ENCODE data around the gene RASSF4.
A peak's percentile ranks its signal among the peaks of the same experiment; 100 is the strongest.

RASSF4 gene

DNA sequence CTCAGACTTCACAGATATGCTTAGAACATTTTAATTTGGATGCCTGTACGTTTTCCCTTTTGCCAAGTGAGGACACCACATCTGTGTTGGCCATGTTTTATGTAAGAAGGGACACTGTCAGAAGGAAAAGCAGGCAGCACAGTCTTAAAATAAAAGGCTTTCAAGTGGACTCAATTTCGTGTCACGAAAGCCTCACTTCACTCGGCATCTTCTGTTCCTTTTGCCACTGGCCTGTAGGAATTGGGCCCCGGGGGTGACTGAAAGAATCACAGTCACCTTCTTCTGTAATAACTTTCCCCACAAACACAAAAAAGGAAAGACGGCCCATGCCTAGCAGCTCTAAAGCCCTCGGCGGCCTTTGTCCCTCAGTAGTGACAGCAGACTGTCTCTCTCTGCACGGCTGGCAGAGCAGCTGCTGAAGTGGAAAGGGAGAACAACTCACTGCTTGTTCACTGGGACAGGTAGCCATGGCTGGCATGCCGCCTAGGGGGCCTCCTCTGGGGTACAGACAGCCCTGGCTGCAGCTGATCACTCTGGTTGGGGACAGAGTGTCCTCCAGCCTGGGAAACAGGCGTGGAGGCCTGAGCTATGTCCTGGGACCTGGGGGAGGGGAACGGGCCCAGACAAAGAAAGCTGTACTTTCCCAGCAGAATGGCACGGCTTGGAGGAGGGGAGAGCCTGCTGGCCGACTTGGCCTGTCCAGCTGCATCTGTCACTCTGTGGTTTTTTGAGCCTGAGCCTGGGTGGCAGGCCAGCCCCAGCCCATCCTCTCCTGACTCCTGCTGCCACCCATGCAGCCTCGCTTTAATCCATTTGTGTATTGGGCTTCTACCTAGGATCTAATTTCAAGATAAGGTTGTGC lies 4.4 kb downstream of the RASSF4 start:
- DNase-seq = no peak

DNA sequence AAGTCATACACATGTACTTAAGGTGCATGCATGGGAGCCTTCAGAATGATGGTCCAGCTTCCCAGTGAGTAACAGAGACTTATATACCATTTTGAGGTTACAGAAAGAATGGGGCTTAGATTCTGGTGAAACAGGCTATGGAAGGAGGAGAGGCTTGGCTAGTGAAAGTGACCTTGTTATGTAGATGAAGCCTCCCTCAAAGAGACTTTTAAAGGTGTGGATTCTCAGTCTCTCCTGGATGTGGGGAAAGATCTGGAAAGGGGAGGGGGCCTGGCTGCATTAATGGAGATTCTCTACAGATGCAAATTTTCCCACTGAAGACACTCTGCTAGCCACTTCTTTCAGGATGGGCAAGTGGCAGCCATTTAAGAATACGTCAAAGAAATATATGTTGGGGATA lies 5.5 kb downstream of the RASSF4 start:
- DNase-seq = no peak

DNA sequence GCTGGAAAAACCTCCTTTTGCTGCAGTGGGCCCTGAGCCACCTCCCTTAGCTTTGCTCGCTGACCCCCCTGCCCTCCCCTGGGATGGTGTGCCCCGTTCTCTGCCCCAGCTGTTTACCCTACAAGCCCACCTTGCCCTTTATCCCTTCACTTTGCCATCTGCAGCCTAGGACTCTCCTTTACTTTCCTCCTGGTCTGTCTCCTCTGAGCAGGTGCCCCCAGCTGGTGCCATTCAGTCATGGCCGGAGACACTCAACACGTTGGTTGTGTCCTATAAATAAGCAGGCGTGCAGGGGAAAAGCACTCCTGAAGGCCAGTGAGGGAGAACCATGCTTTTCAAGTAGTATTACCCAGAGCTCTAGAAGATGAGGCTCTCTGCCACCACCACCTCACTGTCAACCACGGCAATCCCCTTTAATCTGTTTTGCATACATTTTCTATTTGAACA lies 6.1 kb downstream of the RASSF4 start:
- DNase-seq = no peak

DNA sequence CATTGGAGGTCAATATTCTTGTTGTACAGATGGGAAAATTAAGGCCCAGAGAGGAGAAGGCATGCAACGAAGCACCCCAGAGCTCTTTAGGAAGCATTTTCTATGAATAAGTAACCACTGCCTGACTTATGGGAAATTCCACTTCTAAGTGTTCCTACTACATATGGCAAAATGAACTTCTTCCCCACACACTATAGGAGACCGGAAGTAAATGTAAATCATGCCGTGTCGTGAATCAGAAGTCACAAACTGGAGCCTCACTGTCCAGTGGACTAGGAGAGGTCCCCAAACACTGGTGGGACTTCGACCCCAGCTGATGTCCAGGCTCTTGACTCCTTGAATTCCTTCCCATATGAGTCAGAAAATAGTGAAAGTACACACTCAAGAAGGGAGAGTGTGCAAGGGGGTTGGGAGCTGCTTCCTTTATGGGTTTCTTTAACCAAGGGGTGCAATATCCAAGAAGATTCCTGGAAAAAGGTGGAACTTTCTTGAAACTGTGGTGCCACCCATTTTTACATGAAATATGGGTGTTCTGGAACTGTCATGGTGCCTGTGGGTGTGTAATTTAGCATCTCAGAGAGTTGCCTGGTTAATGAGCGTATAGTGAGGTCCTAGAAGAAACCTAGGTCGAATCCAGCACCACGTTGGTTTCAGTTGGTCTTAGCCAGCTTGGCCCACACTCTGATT lies 6.7 kb downstream of the RASSF4 start:
- peak; percentile 16 for DNase-seq

DNA sequence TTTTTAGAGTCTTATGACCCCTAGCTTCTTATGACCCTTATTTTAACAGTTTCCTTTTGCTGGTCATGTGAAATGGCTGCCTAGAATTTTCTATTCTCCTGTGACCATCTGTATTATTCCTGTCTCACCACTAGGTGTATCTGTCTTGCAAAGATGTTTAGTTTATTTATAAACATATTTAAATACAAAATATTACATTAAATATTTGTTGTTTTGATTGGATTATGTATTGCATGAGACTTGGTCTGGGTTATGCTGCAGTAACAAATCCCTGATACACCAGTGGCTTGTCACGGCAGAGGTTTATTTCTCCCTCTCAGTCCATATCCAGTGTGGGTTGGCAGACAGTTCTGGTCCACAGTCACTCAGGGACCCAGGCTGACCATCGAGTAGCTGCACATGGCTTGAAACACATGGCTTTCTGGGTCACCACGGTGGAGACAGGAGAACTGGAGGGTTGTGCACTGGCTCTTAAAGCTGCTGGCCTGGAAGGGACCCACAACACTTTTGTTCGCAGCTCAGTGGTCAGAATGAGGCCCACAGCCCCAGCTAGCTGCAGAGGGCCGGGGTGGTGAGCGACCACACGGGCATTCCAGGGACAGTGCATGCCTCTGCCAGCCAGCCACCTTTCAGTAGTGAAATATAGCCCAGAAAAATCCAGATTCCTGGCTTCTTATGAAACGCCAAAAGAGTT lies 7.4 kb downstream of the RASSF4 start:
- DNase-seq = no peak

DNA sequence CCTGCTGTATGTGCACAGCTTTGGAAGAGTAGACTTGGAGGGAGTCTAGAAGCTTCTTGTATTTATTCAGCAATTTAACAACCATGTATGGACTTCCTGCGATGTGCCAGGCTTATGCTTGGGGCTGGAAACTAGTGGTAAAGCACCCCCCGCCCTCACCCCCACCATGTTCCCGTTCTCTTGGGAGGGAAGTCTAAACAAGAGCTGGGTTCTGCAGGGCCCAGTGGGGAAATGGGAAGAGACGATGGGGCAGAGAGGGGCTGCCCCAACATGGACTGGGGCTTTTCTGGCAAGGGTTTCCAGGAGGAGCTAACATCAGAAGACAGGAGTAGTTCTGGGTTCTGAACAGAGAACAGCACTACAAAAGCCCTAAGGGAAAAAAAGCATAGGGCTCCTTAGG lies 8.0 kb downstream of the RASSF4 start:
- DNase-seq = no peak

DNA sequence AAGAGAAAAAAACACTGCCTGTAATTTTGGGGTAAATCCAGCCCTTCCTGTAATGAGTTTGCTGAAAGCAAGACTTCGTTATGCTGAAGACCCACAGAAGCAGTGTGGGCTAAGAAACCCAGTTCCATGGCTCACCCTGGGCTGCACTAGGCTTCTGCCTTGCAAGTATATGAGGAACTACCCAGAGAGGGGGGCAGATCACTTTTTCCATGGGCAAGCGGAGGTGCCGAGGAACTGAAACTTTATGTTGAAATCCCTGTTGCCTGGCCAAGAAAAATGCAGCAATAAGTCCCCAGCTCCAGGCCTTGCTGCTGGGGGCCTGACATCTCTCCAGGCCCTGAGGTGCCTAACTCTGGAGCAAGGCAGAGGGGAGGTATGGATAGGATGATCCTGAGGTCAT lies 8.5 kb downstream of the RASSF4 start:
- no peak for DNase-seq

DNA sequence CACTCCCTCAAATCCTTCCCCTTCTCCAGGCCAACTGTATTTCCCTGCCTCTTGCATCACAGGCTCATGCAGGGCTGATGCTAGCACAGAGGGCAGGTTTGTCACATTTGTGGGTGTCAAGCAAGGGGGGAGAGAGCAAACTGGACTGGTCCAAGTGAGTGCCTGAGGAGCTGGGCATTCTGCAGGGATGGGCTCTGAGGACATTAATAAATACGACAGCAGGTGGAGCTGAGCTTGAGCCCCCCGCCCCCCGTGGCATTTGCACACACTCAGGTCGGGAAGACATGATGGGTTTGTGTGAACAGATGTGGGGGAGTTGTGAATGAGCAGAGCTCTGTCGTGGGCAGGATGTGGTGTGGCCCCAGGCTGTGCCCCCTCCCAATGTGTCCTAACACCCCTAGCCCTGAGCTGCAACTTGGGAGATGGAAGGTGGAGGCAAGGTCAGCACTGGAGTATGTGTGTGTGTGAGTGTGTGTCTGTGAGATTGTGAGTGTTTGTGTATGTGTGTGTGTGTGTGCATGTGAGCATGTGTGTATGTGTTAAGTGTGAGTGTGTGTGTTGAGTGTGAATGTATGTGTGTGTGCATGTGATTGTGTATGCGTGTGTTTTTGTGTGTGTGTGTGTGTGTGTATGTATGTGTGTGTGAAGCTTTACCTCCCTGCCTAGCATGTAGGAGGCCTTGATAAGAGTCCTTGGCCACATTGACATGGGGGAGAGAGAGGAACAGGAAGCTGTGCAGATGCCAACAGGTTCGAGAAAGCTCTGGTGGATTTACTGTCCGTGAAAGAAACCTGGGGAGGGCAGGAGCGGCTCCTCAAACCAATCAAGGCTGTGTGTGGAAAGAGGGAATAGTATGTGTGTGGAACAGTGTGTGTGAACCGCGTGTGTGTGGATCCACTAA lies 9.1 kb downstream of the RASSF4 start:
- DNase-seq = no peak

DNA sequence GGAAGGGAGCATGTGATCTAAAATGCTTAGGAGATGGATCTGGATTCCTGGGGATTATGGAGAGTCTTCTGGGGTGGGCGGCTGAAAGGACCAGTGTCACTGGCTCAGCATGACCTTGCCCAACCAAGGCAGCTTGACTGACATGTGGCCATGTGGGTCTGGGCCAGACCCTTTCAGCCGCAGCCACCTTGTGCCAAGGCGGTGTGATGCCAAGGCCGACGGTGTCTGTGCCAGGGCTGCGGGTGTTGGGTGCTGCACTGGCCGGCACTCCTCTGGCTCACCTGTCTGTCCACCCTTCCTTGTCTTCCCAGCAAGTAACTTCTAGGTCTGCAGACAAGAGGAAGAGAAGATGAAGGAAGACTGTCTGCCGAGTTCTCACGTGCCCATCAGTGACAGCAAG lies 10.3 kb downstream of the RASSF4 start:
- DNase-seq = no peak

DNA sequence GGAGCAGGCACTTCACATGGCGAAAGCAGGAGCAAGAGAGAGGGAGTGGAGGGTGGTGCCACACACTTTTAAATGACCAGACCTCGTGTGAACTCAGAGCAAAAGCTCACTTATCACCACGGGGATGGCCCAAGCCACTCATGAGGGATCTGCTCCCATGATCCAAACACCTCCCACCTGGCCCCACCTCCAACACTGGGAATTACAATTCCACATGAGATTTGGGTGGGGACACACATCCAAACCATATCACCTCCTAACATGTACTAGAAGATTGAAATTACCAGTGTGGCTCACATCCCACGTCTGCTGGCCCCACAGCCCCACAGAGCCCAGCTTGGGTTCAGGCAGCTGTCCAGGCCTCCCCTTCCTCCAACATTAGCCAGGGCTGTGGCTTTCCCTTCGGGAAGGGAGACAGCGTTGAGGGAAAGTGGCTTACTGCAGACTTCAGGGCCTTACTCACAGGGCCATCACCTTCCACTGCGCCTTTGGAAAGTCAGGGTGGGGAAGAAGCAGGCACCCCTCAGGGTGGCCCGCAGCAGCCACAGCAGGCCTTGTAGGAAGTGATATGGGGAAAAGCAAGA lies 11.3 kb downstream of the RASSF4 start:
- DNase-seq = no peak

DNA sequence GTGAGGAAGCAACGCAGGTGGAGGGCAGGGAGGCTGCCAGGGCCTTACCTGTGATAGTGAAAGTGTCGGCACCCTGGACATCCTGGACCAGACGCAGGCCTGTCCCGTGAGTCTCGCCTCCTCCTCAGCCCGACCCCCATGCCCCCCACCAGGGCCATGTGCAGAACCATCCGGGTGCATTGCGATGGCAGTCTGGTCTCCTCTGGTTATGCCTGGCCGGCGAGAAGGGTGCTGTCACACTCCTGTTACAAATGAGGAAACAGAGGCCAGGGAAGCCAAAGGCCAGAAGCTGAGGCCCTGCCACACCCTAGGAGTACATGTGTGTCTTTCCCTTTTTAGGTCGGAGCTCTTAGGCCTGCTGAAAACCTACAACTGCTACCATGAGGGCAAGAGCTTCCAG lies 11.8 kb downstream of the RASSF4 start:
- no peak for DNase-seq

DNA sequence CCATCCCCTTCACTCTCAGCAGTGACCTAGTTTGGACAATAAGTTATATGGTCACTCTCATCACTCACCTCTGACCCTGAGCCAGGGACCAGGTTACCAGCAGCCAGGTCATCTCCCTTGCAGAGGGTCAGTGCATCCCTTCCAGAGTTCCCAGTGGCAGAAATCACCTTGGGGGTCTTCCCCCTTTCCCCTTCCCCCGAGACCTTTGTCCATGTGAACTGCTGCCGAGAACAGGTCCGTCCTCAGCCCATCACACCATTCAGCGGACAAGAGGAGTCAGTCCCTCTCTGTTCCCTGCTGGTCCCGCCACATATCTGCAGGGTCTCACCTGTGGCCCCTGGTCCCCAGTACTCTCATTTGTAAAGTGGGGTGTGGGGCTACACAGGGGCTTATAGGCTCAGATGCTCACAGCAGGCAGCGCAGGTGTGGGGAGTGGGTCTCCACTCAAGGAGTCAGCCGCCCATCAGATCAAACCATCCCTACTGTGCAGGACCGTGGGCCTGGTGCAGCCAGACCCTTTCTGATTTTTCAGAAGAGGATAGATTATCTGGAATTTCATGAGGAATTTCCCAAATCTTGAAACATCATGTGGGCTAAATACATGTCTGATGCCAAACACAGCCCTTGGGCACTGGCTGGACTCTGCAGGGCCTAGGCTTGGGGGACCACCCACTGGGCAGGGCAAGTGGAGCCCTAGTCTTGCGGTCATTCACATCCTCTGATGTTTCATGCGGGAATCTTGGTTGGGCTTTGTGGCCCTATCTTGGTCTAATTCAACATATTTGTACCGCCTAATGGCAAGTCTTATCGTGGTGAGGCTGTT lies 12.5 kb downstream of the RASSF4 start:
- no peak for DNase-seq

DNA sequence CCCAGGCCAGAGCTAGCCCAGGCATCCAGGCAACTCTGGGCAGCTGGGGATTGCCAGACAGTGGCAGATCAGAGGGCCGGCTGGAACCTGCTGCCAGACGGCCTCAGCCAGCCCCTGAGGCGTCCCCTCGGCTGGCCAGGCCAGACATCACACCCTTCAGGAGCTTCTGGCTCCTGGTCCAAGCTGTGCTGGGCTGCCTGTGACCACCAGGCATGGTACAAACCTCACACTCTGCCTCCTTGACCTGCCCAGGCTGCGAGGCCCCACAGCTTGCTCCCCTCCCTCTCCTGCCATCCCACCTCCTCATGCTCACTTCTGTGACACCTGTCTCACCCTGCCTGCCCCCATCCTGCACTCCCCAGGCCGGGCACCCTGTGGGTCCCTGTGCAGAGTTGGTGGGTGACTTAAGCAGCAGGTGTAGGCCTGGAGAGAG lies 13.3 kb downstream of the RASSF4 start:
- no peak for DNase-seq

DNA sequence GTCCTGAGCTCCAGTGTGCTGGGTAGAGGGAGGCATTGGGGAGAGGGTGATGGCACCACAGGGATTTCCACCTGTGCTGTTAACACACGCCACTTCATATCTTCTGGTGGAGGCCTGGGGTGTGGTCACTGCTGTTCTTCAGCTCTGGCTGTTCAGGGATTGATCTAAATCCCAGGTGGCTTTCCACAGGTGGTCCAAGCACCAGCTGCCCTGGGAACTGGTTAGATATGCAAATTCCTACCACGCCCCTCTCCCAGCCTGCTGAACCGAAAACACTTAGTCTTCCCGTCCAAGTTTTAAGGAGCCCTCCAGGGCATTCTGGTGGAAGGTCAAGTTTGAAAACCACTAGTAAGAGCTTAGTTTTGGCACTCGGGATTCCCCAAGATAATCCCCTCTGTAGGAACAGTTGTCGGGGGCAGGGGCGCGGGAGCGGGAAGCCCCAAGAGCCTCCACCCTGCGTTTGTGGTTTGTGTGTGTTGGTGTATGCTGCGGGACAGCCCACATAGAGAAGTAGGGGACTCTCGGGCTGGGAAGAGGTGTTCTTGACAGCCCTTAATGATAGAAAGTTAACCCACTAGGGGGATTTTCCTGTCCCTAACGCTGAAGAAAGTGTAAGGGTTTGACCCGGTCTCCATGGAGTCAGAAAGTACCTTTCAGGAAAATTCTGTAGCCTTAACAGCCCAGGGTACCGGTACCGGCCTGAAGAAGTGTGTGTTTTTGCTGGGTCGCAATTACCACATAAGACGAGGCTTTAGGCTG lies 13.9 kb downstream of the RASSF4 start:
- no peak for DNase-seq

DNA sequence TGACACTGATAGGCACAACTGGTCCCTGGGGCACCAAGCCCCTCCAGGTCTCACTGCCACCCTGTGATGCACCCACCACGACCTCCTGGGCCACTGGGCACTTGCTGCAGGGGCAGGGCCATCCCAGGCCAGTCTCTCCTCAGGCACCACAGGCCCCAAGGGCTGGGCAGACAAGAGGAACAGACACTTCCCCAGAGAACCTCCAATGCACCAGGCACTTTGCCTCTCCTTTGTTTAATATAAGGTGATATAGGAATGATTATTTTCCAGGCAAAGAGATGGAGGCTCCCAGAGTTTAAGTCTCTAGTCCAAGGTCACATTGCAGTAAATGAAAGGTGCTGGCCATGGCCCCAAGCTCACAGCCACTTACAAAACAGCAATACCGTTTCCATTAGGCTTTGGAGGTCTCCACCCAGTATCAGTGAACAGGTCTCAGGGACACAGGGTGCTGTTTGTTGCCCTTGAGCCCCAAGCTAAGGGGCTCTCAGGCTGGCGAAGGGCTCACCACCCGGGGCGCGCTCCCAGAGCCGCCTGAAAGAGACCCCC lies 14.6 kb downstream of the RASSF4 start:
- no peak for DNase-seq

DNA sequence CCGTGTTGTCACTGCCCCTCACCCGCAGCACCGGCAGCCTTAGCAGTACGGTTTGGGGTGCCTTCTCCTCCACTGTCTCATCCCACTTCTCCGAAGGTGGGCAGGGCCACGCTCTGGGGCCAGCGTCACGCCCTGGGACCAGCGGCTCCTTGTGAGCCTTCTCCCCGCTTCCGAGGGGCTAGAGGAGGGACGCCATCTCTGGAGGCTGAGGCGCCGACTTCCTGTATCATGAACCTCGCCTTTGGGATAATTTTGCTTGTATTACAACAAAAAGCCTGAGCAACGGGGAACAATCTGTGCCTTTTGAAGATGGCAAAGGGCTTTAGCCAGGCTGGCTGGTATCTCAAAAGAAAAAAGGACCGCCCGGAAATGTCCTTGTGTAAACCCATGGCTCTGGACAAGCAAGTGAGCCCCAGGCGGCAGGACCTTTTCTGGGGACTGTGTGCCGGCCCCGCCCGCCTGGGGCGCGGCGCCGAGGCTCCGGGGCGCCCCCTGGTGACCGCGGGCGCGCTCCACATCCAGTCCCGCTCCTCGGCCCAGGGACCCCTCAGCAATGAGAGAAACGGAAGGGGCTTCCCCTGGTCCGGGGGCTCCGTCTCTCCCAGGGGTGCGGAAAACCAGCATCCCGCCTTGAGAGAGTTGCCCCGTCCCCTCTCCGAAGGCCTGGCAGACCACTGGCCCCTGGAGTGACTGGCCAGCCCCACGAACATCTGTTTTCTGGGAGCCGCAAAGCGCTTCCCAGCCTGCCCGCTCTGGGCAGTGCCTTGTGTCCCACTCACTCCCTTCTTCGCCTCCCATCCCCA lies 15.2 kb downstream of the RASSF4 start:
- peak; percentile 71 for DNase-seq

DNA sequence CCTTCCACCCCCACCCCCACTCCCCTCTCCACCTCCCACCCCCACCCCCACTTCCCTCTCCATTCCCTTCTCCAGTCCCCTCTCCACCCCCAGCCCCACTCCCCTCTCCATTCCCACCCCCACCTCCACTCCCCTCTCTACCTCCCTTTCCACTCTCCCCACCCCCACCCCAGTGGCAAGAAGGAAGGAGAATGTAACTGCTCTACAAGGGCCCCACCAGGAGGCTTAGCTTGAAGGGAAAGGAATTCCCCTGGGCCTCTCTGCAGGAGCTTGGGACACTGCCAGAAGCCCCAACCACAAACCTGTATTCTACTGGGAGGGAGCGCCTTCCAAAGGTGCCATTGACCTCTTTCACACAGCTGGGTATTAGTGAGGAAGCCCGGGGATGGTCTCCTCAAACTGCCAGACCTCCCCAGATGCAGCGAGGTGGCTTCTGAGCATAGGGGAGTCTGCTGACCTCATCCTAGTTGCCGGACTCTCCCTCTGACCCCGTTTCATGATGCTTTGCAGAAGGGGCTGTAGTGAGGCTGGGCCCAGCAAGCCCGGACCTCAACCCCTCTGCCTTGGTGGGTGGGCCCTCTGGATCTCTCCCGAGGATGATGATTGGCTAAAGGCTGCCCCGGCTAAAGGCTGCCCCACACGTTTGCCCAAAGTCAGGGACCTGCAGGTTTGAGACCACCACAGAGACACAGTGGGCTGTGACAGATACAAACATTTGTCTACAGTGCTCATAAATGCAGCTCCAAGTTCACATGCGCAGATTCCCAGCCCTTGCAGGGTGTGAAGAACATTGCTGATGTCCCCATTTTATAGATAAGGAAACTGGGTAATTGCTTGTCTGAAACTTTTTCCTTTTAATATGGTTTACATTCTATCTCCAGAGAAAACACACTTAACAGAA lies 16.1 kb downstream of the RASSF4 start:
- peak; percentile 59 for DNase-seq
